Subcutaneous abdominal adipose tissue (tissue), 5 donors: Measurements from ENCODE around the gene ASCC1.

Experiments used
- H3K27ac ChIP-seq: one replicate; pipeline ENCODE4 v1.7.0; 2013; ENCODE audit warnings: low read depth, mild to moderate bottlenecking, inconsistent platforms, low read length, moderate library complexity
- H3K27me3 ChIP-seq, 5 donors: one replicate each; pipeline ENCODE4 v1.7.0; 2013; ENCODE audit warnings: low read length in 5 of 5, inconsistent platforms in 1 of 5; ENCODE audit not compliant: control insufficient read depth in 5 of 5, insufficient read depth in 4 of 5
- H3K36me3 ChIP-seq, 5 donors: one replicate each; pipeline ENCODE4 v1.7.0; 2013; ENCODE audit warnings: low read length in 5 of 5; ENCODE audit not compliant: control insufficient read depth in 5 of 5, insufficient read depth in 5 of 5
- H3K4me1 ChIP-seq, 5 donors: one replicate each; pipeline ENCODE4 v1.7.0; 2013; ENCODE audit warnings: low read length in 5 of 5, mild to moderate bottlenecking in 3 of 5, moderate library complexity in 1 of 5; ENCODE audit not compliant: control insufficient read depth in 5 of 5, insufficient read depth in 5 of 5
- H3K4me3 ChIP-seq, 5 donors: one replicate each; pipeline ENCODE4 v1.7.0; 2013; ENCODE audit warnings: low read length in 5 of 5, low read depth in 1 of 5
- H3K9ac ChIP-seq, 5 donors: one replicate each; pipeline ENCODE4 v1.7.0; 2013; ENCODE audit warnings: low read length in 5 of 5, mild to moderate bottlenecking in 4 of 5, moderate library complexity in 3 of 5
- H3K9me3 ChIP-seq, 5 donors: one replicate each; pipeline ENCODE4 v1.7.0; 2013; ENCODE audit warnings: low read length in 5 of 5; ENCODE audit not compliant: control insufficient read depth in 5 of 5
- donor health status: healthy.
- donor health status: healthy.
- donor health status: healthy.
- donor health status: healthy.
- donor health status: healthy.

The ASCC1 gene

GRCh38 chr10:72065439-72066025 is 150.5 kb downstream of the ASCC1 start:
- Histone ChIP-seq H3K9ac (no peak overlapping the region), H3K27ac (no peak overlapping the region), H3K36me3 (peaks cover 0 to 18% (median 0%) of the 10 kb centered on the region in 5 donors), H3K4me3 (no peak overlapping the region), H3K9me3 (no peaks in the 10 kb centered on the region), H3K27me3 (peaks cover 0 to 3% (median 0%) of the 10 kb centered on the region in 5 donors), H3K4me1 (peaks cover 0 to 16% (median 0%) of the 10 kb centered on the region in 5 donors)

DNA sequence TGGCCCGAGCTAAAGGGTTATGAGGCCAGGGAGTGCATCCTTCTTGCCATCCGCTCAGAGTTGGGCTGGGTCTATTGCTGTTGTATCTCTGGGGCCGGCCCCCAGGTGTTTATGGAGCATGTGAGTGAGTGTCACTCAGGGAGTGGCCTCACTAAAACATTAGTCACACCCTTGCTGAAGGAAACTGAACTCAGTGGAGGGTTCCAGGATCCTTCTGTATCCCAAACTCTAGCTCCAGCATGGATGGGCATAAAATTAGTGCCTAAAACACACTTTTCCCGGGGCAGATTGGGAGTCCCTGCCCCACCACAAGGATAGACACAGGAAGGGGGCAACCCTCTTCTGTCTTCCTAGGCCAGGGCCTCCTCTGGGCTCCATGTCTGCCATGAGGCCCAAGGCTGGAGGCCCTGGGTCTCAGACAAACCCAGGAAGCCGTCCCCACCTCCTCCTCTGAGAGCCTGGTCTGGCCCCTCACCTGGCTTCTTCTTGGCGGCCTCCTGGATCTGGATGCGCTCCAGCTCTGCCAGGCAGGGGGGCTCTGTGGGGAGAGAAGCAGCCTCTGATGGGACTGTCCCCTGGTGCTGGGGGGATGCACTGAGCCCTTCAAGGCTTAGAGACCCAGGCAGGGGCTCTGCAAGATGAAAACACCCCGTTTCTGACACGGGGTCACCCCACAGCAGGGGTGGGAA is 152.2 kb downstream of the ASCC1 start:
- Histone ChIP-seq H3K36me3 (peaks cover 0 to 18% (median 0%) of the 10 kb centered on the region in 5 donors), H3K9me3 (no peaks in the 10 kb centered on the region), H3K9ac (no peak overlapping the region), H3K27me3 (peaks cover 0 to under 1% (median 0%) of the 10 kb centered on the region in 5 donors), H3K4me1 (peaks cover 0 to 14% (median 0%) of the 10 kb centered on the region in 5 donors), H3K4me3 (no peak overlapping the region), H3K27ac (no peak overlapping the region)

GRCh38 chr10:72062832-72063702 is 153.0 kb downstream of the ASCC1 start:
- no peaks in the 10 kb centered on the region for H3K9me3 ChIP-seq
- H3K9ac ChIP-seq, result no peak overlapping the region
- no peak overlapping the region for H3K27ac ChIP-seq
- no peaks in the 10 kb centered on the region for H3K27me3 ChIP-seq
- no peak overlapping the region for H3K4me3 ChIP-seq
- H3K4me1 ChIP-seq, result peaks cover 0 to 11% (median 0%) of the 10 kb centered on the region in 5 donors
- peaks cover 0 to 16% (median 0%) of the 10 kb centered on the region in 5 donors for H3K36me3 ChIP-seq

- Histone ChIP-seq H3K36me3 (peaks cover 0 to 13% (median 0%) of the 10 kb centered on the region in 5 donors), H3K27me3 (peaks cover 0 to 2% (median 0%) of the 10 kb centered on the region in 5 donors)
Observed at GRCh38 chr10:72062382-72062781, 153.7 kb downstream of the ASCC1 start.

GRCh38 chr10:72061930-72062329 is 154.1 kb downstream of the ASCC1 start:
- Histone ChIP-seq H3K27me3 (peaks cover 0 to 5% (median 0%) of the 10 kb centered on the region in 5 donors), H3K4me1 (peaks cover 0 to 1% (median 0%) of the 10 kb centered on the region in 5 donors), H3K9me3 (no peaks in the 10 kb centered on the region), H3K27ac (no peak overlapping the region), H3K4me3 (no peak overlapping the region), H3K9ac (no peak overlapping the region), H3K36me3 (peaks cover 0 to 13% (median 0%) of the 10 kb centered on the region in 5 donors)

More at GRCh38 chr10:72062382-72062781, 153.7 kb downstream of the ASCC1 start:
- H3K4me3 ChIP-seq, result no peak overlapping the region
- no peak overlapping the region for H3K27ac ChIP-seq
- H3K4me1 ChIP-seq, result peaks cover 0 to 5% (median 0%) of the 10 kb centered on the region in 5 donors
- no peaks in the 10 kb centered on the region for H3K9me3 ChIP-seq
- H3K9ac ChIP-seq, result no peak overlapping the region

DNA sequence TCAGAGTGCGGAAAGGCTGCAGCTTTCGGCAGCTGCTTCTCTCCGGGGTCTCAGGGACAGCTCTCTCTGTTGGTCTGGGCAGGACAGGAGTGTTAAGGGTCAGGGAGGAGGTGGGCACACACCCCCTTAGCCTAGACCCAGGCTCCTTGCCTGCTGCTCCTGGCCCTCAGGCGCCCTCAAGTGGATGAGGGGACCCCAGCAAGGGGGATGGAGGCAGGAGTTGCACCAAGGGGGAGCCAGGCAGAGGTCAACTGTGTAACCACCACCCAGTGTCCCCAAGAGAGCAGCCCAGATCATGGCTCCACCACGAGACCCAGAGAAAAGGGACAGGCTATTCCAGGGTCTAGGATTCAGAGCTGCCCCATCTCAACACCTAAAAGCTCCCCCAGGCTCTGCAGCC is 154.6 kb downstream of the ASCC1 start:
- H3K27ac ChIP-seq, result no peak overlapping the region
- peaks cover 0 to 13% (median 0%) of the 10 kb centered on the region in 5 donors for H3K36me3 ChIP-seq
- H3K9me3 ChIP-seq, result no peaks in the 10 kb centered on the region
- peaks cover 0 to 5% (median 0%) of the 10 kb centered on the region in 5 donors for H3K27me3 ChIP-seq
- H3K4me1 ChIP-seq, result no peaks in the 10 kb centered on the region
- no peak overlapping the region for H3K9ac ChIP-seq
- H3K4me3 ChIP-seq, result no peak overlapping the region

DNA sequence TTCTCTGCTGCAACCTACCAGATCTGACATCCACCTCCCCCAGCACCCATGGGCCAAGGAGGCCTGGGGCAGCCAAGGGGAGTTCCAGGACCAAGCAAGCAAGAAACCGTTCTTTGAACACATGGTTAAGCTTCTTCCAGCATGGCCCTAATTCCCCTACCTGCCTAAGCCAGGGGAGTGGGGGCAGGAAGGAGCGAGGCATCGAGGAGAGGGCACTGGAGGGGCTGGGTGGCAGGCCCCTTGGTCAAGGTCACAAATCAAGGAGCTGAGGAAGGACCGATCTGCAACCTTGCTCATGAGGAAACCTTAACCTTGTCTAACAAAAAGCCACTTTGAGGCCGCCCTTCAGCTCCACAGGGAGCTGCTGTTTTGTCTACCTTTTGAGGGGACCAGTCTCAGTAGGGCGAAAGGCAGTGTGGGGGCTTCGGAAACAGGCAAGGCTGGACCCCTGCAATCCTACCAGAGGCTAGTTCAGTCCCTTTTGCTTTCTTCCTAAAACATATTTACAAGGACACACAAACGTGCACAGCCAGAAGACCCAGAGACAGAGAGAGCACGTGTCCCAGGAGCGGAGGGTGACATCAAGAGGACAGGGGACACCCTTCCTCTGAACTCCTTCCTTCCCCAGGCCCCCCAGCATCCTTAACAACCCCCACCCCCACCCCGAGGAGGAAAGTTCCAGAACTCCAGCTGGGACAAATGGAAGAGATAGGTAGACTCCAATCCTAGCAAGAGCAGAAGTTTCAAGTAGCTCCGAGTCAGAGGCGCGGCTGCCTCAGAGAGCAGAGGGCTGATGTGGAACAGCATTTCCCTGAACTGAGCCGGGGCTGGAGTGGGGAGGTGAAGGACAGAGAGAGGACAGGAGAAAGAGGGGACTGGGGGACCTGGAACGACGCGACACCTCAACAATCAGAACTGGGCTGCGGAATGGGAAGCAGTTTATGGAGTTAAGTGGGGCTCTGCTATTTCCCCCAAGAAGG is 155.9 kb downstream of the ASCC1 start:
- Histone ChIP-seq H3K9ac (no peak overlapping the region), H3K27ac (no peak overlapping the region), H3K4me3 (no peak overlapping the region), H3K4me1 (no peaks in the 10 kb centered on the region), H3K9me3 (no peaks in the 10 kb centered on the region), H3K27me3 (peaks cover 0 to 7% (median 0%) of the 10 kb centered on the region in 5 donors), H3K36me3 (peaks cover 0 to 8% (median 0%) of the 10 kb centered on the region in 5 donors)

DNA sequence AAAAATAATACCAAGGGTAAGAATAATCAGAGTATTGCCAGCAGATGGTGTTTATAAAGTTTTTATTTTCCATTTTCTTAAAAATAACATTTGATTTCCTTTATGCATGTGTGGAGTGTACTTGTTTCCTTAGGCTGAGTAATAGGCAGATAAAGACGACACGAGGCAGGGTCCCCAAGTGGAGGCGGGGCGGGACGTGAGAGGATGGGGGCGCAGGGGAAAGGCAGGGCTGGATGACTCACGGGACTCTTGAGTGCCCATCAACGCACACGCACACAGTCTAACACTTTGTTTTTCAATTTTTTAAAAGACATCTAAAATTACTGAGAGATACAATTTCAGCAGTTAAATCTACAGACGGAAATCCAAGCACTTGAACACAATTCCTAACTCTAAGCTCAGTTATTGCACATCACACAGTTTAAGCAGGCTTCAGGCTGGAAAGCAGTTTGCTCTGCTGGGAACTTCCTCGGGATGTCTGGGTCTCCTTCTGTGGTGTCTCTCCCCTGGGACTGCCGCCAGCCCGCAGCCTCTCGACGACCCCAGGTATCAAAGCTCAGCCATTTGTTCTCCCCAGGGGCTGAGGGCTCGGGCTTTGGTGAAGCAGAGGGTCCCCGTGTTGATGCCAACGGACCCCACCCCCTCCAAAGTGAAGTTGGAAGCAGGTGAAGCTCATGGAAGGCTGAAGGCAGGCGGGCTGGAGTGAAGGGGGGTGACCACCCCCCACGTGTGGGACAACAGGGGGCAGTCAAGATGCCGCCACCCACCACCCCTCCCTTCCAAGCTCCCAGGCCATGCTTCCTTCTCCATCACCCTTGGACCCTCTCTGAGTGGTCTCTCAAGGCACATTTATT is 156.9 kb downstream of the ASCC1 start:
- Histone ChIP-seq H3K4me3 (no peak overlapping the region), H3K27me3 (peaks cover 0 to 7% (median 0%) of the 10 kb centered on the region in 5 donors), H3K27ac (no peak overlapping the region), H3K4me1 (no peaks in the 10 kb centered on the region), H3K9me3 (no peaks in the 10 kb centered on the region), H3K9ac (no peak overlapping the region), H3K36me3 (peaks cover 0 to 8% (median 0%) of the 10 kb centered on the region in 5 donors)
